Activated CD4-positive, alpha-beta T cell treated with anti-CD3 and anti-CD28 coated beads for 24 hours (primary cell): Measurements from ENCODE around the gene PMF1.
"Not testable (repeated sequence)": the region's sequence is repeated elsewhere in the genome, so short reads cannot be mapped to it uniquely, and the experiment has no call there.

Experiments used
- DNase-seq, 2 donors: peaks; one replicate each; pipeline ENCODE4 v3.0.0-alpha.2; 2020; ENCODE audit warnings: low read depth in 2 of 2

The PMF1 gene

DNA sequence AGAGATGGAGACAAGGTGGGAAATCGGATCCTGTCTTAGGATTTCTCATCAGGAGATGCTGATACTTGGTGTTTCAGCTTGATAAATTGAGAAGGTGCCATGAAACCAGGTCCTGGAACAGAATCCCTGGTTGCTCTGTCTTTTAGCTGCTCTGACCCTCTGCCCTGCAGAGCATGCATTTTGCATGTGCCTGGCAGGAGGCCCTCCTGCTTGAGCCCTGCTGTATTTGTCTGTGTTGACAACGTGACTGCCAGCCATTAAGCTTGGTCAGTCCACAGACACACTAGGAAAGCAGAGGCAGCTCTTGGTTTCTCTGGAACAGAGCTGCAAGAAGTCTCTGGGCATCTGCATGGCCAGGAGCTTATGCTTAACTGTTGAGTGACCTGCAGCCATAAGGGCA, 16.4 kb upstream of the PMF1 start:
- no peak for DNase-seq

DNA sequence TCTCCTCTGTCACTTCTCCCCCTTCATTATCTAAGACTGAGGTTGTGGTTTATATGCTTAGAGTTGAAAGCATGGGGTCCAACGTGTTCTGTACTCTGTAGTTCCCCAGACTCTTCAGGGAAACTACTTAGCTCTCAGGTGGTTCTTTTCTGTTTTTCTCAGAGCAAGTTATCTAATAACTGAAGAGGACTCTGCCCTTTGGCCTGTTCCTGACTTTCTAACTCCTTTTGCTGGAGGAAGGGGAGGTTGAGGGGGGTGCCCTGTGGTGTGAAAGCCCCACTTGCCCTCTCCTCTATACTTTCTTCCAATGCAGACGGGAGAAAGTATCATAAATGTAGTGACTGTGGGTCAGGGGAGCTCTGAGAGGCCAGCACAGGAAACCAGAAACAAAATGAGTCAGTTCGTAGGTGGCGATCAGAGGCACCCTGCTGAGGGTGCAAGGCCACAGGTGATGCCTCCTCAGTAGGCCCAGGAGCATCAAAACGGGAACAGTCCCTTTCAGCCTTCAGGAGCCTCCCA, 13.9 kb upstream of the PMF1 start:
- DNase-seq, result no peak

DNA sequence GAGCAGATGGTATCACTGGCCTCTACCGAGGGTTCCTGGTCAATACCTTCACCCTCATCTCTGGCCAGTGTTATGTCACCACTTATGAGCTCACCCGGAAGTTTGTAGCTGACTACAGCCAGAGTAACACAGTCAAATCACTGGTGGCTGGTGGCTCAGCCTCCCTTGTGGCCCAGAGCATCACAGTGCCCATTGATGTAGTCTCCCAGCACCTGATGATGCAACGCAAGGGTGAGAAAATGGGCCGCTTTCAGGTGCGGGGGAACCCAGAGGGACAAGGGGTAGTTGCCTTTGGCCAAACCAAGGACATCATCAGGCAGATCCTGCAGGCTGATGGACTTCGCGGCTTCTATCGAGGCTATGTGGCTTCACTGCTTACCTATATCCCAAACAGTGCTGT, 12.8 kb upstream of the PMF1 start:
- DNase-seq, result no peak

DNA sequence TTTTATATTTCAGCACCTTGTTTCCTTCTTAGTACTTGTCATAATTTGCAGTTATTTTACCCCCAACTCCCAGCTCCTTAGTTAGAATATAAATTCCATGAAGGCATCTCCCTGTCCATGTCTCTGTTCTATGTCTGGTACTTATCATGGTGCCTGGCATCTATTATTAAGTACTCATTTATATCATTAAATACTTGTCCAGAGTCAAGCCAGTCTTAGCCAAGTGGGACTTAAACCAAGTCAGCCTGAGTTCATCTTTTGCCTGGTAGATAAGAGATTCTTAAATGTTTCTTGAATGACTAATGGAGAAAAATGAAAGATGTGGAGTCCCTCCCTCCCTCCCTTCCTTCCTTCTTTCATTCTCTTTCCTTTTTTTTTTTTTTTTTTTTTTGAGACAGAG, 9.5 kb upstream of the PMF1 start:
- no peak for DNase-seq

DNA sequence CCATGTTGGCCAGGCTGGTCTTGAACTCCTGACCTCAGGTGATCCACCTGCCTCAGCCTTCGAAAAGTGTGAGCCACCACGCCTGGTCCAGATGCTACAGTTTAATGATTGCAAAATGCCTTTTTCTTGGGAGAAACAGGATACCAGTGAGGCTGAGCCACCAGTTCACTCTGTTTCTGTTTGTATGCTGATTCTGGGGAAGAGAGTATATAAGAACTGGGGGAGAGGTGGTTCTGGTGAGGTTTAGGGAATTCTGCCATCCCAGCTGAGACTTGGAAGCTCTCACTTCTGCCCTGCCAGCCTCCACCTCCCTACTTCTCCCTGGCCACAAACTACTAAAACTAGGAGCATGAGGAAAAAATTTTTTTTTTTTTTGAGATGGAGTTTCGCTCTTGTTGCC, 8.1 kb upstream of the PMF1 start:
- no peak for DNase-seq

DNA sequence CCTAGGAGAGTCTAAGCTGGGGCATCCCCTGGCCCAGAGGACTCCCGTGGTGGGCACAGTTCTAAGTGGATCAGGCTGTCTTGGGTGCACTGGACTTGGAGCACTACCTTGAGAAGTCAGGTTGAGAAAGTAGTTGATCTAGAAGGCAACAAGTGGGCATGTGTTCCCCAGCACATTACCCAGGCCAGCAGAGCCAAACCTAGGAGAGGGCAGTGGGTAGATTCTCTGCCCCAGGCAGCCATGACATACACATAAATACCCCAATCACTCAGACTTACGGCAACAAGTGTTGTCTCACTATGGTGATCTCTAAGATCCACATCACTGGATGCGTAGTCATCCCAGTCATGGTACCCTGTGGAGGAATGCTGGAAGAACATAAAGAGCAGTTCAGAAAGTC, 1.6 kb upstream of the PMF1 start:
- DNase-seq, result no peak

DNA sequence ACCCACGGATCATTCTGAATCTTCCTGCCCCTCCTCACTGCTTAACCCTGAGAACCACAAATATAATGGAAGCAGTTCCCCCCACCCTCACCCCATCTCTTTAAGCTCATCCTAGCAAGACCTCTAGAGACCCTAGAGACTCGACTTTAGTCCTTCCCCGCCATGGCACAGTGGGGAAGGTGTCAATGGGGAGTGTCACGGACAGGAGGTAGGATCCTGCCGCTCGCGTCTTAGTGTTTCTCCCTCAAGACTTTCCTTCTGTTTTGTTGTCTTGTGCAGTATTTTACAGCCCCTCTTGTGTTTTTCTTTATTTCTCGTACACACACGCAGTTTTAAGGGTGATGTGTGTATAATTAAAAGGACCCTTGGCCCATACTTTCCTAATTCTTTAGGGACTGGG, 677 bp upstream of the PMF1 start:
- no peak for DNase-seq

DNA sequence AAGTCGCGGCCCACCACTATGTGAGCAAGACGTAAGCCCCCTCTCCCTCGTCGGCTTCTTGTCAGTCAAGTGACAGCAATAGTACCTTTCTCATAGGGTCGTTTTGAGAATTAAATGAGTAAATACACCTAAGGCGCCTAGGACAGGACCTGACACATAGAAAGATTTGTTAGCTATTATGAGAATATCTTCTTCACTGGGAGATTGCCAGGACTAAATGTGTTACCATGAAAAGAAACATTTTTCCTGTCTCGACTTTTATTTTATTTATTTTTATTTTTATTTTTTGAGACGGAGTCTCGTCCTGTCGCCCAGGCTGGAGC, 798 bp downstream of the PMF1 start:
- DNase-seq, result no peak

DNA sequence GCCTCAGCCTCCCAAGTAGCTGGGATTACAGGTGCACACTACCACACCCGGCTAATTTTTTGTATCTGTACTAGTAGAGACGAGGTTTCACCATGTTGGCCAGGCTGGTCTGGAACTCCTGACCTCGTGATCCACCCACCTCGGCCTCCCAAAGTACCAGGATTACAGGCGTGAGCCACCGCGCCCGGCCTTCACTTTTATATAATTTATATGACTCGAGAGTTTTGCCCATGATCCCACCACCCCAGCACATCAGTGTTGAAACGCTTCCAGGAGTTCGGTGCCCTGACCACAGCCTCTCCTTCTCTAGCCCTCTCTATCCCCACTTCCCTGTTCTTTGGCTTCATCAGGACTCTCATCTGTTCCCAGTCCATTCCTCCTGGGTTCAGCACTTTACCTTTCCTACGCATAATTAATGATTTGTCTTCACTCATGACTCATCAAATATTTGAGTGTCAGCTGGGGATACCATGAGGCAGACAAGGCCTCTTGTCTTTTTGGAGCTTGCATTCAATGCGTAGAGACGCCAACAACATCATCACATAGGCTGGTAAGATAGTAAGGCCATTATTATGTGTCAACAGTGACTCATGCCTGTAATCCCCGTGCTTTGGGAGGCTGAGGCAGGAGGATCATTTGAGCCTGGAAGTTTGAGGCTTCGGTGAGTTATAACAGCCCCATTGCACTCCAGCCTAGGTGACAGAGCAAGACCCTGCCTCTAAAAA, 1.4 kb downstream of the PMF1 start:
- no peak for DNase-seq

DNA sequence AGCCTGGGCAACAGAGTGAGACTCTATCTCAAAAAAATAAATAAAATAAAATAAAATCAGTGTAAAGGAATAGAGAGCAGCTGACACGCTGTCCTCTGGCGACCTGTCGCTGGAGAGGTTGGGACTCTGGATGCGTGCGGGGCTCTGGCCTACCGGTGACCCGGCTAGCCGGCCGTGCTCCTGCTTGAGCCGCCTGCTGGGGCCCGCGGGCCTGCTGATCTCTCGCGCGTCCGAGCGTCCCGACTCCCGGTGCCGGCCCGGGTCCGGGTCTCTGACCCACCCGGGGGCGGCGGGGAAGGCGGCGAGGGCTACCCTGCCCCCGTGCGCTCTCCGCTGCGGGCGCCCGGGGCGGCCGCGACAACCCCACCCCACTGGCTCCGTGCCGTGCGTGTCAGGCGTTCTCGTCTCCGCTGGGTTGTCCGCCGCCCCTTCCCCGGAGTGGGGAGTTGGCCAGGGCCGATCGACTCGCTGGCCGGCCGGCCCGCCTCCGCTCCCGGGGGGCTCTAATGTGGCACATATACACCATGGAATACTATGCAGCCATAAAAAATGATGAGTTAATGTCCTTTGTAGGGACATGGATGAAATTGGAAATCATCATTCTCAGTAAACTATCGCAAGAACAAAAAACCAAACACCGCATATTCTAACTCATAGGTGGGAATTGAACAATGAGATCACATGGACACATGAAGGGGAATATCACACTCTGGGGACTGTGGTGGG, 3.7 kb downstream of the PMF1 start:
- not testable (repeated sequence) for DNase-seq

DNA sequence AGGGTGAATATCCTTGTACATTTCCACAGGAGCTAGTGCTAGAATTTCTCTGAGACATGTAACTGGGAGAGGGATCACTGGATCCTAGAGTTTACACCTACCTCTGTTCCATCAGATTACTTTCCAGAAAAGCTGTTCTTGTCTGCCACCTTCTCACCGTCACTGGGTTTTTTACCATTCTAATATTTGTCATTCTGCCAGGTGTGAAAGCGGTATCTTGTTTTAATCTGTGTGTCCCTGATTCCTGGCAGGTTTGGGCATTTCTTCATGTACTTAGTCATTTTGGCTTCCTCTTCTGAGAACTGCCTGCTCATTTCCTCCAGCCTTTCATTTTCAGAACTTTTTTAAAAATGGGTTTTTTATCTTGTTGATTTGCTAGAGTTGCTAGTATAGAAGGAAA, 5.1 kb downstream of the PMF1 start:
- peak in 1 of 2 donors; percentile 48 for DNase-seq

DNA sequence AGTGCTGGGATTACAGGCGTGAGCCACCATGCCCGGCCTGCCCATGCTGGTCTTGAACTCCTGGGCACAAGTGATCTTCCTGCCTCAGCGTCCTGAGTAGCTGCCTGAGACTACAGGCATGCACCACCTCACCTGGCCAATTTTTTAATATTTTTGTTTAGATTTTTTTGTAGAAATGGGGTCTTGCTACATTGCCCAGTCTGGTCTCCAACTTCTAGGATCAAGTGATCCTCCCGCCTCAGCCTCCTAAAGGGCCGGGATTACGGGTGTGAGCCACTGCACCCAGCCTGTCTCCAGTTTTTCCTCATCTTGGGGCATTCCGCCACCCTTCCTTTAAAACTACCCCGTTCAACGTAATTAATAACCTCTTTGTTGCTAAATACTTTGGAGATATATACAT, 7.4 kb downstream of the PMF1 start:
- no peak for DNase-seq

DNA sequence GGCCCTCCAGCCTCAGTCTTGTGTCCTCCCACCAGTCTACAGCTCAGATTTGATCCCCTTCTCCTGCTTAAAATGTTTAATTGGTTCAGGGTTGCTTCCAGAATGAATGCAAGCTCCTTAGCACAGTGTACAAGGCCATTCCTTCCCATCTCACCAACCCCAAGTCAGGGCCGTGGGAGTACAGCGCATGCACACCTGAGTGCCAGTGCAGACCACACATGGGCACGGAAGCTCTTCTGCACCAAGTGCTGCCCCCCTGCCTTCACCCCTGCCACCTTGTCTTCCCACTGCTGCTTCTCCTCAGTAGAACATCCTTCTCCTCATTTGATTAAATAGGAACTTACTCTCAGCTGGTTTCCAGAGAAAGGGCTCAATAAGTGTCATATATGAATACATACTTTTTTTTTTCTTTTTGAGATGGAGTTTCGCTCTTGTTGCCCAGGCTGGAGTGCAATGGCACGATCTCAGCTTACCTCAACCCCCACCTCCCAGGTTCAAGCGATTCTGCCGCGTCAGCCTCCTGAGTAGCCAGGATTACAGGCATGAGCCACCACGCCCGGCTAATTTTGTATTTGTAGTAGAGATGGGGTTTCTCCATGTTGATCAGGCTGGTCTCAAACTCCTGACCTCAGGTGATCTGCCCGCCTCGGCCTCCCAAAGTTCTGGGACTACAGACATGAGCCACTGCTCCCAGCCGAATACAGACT, 9.3 kb downstream of the PMF1 start:
- DNase-seq, result no peak

DNA sequence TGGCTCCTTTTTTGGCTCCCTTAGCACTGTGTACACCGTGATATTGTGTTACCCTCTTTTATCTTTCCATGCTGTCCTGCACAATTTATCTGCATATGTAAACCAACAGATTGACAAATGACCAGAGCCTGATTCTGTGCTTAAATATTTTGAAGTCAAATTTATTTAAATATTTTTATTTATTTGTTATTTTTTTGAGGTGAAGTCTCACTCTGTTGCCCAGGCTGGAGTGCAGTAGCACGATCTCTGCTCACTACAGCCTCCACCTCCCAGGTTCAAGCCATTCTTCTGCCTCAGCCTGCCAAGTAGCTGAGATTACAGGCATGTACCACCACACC, 12.8 kb downstream of the PMF1 start:
- DNase-seq, result no peak

DNA sequence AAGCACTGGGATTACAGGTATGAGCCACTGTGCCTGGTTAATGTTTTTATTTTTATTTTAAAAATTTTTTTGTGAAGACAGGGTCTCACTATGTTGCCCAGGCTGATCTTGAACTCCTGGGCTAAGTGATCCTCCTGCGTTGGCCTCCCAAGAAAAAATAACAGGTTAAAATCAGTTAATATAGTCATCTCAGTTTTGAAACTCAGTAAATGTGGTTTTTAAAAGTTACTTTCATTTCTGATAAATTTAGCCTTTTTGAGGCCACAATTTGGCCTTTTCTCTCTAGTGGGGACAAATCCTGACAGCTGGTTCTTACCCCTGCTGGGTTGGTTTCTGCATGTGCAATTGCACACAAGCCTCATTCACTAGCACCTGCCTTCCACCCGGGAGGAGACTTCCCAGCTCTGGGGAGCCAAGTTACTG, 13.3 kb downstream of the PMF1 start:
- no peak for DNase-seq

DNA sequence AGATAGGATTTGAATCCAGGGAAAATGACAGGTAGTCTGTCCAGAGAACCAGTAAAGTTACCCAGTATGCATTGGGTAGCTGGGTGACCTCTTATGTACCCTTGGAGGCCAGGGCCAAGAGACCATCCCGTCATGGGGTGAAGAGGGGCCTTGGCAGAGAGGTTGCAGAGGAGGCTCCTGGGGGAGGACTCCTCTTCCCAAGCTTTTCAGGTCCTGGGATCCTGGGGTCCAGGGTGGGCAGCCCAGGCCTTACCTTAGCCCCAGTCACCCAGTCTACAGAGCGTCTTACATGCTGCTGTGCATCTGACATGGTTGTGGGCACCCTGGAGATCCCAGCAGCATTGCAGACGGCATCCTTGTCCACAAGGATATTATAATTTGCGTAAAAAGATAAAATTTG, 14.0 kb downstream of the PMF1 start:
- no peak for DNase-seq

DNA sequence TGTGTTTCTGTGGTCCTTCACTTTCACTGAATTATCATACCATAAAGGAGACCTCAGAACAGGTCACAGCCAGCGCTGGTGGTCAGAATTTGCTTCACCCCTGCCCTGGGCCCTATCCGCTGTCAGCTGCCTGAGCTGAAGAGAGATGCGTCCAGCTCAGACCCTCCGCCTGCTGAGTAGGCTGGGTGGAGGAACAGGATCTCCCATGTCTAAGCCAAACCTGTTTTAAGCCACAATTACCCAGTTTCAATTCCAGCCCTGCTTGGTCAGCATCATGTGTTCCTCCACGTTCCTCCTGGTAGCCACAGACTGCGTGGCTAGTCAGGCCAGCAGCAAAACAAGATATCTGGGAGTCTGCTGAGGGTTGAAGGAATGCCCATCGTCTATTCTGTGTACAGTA, 15.7 kb downstream of the PMF1 start:
- DNase-seq, result no peak

DNA sequence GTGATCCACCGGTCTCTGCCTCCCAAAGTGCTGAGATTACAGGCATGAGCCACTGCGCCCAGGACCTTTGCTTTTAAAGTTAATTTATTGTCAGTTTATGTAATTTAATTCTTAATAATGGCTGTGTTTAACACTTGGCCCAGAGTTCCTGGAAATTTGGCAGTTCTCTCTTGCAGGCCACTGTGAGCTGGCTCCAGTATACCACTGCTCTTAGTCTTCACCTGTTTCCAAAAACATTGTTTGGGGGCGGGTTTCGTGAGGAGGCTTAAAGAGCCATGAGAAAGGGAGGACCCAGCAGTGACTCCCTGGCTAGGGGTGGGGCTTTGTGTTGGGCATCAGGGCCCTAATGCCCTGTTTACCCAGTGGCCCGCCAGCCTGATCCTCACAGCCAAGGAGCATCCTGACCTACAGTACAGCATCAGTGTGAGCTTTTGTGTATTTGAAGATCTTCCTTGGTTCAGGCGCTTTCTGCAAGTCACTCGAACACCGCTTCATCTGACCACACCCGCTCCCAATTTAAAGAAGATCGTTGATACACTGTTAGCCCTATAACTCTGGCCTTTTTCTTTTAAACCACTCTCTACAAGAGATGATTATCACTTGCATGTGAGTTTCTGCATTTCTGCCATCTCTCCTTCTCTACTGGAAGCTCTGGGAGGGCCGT, 17.1 kb downstream of the PMF1 start:
- DNase-seq, result no peak

DNA sequence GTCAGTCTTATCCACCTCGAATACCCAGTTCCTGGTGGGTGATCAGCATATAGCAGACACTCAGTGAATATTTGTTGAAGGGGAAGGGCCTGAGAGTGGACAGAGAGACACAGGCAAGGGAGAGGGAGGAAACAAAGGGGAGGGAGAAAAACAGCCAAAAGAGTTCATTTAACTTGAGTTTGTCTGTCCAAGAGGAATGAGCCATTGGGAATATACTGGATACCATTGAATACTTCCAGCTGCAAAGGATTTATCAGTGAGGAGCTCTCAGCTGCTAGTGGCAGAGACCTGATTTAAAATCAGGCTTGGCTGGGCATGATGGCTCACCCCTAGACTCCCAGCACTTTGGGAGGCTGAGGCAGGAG, 17.6 kb downstream of the PMF1 start:
- no peak for DNase-seq

DNA sequence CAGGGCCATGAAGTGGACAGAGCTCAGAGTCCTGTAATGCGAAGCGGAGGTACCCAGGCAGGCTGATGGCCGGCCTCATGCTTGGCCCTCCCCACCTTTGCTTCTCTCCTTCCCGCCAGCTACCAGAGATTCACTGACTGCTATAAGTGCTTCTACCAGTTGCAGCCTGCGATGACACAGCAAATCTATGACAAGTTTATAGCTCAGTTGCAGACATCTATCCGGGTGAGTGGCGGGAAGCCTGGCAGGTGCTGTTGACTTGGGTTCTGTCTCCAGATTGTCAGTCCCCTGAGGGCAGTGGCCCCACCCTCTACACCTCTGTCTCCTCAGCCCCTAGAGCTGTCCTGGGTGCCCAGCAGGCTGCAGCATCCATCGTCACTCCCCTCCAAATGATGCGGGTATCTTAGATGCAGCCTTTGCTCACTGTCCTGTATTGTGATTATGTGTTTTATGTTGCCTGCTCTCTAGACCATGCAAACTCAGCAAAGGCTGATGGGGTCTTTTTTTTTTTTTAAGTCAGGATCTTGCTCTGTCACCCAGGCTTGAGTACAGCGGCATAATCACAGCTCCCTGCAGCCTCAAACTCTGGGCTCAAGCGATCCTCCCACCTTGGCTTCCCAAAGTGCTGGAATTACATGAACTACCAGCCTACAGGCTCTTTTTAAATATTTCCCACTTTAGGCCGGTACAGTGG, 19.5 kb downstream of the PMF1 start:
- no peak for DNase-seq

DNA sequence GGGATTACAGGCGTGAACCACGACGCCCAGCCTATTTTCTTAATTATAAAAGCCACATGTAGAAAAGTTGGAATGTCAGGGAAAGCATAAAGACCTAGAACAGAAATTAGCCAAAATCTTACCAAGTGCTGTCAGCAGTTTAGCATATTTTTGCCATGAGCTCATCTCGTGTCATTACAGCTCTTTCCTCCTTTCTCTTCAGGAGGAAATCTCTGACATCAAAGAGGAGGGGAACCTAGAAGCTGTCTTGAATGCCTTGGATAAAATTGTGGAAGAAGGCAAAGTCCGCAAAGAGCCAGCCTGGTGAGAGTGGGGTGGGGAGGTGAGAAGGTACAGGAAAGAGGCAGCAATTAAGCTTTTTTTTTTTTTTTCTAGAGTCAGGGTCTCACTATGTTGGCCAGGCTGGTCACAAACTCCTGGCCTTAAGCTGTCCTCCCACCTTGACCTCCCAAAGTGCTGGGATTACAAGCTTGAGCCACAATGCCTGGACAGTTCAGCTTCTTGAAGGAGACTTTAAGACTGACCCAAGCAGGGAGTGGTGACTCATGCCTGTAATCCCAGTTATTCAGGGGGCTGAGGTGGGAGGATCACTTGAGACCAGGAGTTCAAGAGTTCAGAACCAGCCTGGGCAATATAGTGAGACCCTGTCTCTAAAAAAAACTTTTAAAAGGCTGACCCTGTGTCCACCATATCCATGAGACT, 20.8 kb downstream of the PMF1 start:
- no peak for DNase-seq
